HG03103 (cell line): ENCODE data around the gene VAV3.

Source experiments
- ATAC-seq: cut with Tn5 transposase; IDR thresholded peaks from one replicate; pipeline ENCODE4 v1.9.1; 2021; ENCODE audit warnings: low read depth; ENCODE audit not compliant: unreplicated experiment

The VAV3 gene

DNA sequence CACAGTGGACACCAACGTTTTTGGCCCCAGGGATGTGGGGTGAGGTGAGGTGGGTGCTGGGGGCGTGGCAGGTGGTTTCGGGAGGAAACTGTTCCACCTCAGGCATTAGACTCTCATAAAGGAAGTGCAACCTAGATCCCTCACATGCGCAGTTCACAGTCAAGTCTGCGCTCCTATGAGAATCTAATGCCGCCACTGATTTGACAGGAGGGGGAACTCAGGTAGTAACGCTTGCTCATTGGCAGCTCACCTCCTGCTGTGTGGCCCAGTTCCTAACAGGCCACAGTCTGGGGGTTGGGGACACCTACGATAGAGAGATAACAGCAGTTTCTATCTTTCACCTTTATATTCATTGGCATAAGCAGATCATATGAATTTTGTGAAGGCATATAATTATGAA is 347.1 kb downstream of the VAV3 start:
- no peak for ATAC-seq

DNA sequence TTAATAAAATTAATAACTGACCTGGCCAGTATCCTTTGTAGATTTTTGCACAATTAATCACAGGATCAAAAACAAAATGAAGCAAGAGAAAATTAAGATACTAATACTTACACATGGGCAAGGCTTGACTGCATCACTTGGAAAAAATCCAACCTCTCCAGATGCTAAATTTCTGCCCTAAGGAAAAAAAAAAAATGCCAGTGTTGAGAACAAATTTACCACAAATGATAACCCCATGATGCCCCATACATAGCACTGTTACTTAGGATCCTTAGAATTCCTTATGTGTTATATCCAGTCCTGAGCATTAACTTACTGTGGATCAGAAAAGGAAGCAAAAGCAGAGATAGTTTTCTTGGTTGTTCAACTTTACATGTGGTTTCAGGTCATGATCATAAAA is 347.5 kb downstream of the VAV3 start:
- ATAC-seq, result no peak

DNA sequence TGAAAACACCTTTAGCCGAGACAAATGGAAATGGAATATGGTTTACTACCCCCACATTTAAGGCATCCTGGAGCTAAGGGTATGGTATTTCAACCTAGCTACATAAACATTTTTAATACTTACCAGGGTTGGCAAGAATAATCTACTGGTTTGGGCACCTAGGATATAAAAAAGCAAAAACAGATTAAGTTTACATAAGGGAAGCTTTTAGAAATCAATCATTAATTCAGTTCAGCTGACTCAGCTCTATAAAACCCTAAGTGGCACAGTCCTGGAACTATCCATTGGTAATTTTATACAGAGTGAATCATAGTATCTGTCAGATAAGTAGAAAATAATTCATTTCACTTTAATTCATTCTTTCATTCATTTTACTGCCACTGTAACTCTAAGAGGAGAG is 355.2 kb downstream of the VAV3 start:
- no peak for ATAC-seq

DNA sequence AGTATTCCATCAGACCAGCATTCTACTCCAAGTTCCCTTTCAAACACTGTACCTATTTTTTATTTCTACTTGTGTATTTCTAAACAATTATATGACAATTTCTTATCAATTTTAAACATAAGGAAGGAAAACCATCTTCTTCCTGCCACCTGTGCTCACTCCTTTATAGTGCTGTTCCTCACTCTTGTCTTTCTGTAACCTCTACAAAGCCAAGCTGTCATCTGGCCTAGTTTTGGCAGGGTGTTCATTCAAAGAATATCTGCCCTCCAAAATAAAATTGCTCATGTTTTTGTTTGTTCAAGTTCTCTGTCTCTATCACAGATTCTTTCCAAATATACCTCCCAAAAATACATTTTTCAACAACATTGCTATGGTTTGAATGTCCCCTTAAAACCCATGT is 360.2 kb downstream of the VAV3 start:
- ATAC-seq, result no peak

DNA sequence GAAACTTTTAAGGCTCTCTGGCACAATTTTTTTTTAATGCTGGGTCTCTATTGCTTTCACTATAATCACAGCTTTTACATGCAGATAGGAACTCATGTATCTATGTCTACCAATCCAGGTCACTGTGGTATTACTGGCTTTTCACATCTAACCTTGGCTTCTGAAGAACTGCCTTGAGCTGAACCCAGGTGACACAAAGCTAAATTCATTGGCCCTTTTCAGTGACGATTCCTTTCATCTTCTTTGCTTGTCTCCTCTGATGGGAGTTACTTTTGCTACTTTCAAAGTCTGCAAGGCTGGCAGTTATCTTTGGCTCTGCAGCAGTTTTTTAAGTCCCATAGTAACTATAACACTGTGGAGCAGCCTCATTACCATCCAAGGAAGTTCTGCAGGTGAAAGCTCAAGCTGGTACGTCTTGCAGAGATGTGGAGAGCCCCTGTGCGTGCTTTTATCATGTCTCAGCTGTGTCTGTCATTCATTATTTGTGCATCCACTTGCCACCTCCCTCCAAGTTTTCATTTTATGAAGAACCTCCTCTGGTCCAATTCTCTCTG is 364.3 kb downstream of the VAV3 start:
- no peak for ATAC-seq

DNA sequence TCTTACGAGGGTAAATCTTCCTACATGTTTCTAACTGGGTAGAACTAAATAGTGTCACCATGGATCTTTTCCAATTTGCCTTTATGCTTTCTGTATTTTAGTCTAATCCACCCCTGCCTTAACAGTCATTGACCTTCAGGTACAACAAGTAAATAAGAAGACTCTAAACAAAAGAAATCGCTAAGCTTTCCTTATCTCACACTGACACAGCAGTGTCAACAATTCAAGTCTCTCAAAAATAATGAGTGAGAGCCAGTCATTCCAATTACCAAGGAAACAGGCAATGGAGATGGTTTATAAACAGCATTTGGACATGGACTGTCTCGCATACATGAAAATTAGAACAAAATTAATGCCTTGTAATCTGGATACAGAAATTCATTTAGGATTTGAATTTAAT is 365.8 kb downstream of the VAV3 start:
- ATAC-seq, result no peak

DNA sequence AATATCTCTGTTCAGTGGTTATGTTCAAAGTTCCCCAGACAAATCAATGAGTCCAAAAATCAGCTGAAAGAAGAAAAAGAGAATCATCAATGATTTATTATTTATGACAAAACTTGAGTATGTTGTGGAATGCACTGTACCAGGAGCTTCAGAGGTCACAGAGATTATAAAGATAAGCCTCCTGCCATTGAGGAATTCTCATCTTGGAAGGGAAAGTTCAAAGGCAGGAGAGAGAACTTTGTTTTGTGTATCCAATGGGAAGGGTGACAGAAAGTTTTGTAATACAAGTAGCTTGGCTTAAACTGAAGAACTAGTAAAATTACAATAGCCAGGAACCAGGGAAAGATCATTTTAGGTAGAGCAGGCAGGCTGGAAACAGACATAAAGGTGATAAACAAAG is 367.7 kb downstream of the VAV3 start:
- ATAC-seq, result no peak

DNA sequence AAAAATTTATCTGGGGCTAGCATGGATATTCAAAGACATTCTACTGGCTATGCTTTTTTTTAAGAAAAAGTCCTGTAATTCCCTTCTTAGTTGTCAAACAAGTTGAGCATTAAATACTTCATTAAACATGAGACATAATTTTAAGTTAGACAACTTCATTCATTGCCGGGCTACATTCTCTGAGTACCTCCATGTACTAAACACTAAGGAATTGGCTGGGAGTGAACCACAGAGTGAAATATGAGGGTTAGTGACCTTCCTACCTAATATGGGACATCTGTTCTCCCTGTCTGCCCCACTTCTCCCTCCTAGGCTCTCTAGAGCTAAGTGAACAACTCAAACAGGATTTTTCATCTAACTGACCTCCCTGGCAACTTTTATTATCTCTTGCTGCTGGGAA is 370.4 kb downstream of the VAV3 start:
- ATAC-seq, result no peak

DNA sequence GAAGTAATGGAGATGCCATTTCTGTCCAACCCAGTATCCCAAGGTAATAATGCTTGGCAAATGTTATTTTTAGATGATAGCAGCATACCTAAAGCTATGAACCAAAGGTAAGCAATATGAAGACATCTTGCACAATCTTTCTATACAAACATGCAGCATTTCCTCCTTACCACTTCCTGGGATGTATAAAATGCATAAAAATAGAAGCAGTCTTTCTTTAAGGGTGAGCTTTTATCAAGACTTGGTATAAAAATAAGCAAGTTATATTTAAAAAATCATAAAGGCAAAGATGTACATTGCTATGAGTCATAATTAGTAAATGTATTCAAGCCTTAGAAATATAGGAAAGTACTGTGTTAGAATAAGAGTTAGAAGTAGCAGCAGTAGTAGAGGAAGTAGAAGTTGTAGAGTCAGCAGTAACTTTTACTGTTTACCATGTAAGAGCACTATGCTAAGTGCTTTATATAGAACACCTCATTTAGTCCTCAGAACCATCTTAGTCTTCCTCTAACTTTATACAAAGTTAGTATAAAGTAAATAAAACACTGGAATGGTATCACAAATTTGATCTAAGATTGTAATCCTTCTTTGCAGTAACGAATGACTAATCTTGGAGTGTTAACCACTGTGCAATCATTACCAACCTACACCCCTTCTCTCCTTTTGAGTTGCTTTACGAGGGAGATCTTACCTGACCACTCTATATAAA is 371.3 kb downstream of the VAV3 start:
- no peak for ATAC-seq

DNA sequence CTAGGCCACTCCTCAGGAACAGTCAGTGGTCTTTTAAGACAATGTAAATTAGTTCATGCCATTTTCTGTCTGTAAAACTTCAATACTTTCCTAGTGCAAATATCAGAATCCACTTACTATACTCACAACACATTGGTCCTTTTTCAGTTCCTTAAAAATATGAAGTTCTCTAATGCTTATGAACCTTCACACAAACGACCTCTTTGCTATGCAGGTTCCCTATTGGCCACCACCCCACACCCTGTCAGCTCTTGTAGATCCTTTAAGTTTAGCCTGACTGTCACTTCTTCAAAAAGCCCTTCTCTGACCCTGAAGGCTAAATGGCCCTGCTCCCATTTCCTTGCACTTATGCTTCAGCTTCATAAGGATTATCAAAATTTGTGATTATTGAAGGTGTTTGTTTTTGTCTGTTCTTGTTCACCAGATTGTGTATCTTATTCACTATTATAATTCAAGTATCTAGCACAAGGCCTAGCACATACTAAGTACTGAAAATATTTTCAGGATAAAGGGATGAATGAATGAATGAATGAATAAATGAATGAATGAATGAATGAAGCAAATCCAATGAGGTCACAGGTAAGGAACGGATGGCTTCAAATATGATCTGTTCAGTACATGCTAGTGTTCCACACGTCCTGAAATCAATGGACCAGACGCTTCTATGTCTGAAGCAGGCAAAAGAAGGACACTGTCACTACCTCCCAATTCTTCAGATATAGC is 373.9 kb downstream of the VAV3 start:
- peak; percentile 85 for ATAC-seq

DNA sequence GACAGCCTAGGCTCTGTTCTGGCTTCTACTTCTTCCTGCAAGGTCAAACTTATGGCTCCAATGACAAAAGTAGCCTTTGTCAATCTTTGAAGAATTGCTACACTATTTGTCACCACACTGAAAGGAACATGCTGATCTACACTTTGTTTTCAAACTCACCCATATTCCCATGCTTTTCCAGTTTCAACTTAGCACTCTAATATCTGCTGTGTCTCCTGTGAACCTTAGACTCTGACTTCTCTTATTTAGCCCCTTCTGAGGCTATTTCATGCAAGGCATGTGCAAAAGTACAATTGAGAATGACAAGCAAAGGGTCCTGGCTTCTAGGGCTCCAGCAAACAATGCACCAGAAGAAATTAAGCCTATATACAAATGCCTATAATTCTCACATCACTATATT is 374.9 kb downstream of the VAV3 start:
- ATAC-seq, result no peak

DNA sequence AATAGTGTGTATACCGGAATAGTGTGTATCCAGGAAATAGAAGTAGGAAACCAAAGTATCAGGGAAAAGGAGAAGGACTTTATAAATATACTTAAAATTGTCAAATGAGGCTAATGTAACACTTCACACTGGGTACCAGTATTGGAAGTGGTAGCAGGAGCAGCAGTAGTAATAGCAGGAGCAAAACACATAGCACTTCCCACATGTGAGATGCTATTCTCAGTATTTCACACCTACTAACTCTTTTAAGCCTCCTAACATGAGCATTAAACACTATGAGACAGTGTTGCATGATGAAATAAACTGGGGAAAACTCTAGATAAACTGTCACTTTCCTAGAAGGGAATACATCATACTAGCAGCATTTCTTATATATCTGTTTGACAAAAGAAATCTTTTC is 376.7 kb downstream of the VAV3 start:
- ATAC-seq, result no peak

DNA sequence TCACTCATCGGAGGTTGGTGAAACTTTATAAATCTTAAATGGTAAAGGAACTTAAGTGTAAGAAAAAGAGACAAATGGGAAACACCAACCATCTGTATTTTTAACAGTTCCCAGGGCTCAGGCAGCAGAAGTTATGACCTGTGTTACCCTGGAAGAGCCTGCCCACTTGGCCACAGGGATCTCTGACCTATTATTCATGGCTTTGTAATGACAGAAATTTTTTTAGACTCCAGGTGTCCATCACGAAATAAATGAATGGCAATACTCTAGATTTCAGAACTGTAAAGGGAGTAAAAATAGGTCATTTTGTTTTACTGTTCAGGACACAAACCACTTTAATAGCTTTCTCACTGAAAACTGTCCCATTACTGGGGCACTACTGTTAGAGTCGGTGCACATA is 389.8 kb downstream of the VAV3 start:
- no peak for ATAC-seq

DNA sequence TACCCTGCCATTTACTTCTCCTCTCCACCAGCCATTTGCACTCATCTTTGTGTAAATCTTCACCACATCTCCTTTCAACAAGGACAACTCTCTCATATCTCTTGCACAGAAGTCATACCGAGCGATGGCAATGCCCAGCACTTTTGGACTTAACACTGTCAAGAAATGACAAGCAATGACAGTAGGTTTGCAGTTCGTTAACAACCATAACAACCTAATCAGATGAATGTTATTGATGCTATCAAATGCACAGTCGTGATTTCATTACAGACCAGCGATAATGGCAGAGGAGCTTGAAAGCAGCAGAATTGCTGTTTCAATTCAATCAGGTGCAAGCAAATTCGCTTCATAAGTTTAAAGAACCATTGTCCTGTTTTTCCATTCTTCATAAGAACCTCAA is 390.9 kb downstream of the VAV3 start:
- ATAC-seq, result no peak

DNA sequence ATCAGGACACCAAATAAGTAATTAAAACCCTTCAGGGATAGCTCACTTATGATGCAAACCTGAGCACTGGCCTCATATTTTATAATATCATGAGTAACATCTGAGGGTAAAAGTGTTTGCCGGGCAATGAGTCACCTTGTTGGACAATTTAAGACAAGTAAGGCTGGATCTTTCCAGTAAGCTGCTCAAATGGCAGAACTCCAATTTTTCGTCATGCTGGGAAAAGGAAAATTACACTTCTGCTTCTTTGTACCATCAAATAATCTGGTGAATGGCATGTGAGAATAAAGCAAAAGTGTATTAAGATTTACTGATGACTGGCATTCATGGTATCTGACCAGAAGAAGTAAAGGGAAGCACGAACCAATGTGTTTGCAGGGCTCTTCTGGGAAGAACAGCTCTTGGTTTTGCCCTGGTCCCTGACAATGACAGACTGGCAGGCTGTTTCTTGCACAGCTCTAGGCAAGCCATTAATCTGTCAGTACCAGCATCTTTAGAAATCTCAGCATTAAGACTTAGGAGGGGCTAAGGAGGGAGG is 392.2 kb downstream of the VAV3 start:
- no peak for ATAC-seq

DNA sequence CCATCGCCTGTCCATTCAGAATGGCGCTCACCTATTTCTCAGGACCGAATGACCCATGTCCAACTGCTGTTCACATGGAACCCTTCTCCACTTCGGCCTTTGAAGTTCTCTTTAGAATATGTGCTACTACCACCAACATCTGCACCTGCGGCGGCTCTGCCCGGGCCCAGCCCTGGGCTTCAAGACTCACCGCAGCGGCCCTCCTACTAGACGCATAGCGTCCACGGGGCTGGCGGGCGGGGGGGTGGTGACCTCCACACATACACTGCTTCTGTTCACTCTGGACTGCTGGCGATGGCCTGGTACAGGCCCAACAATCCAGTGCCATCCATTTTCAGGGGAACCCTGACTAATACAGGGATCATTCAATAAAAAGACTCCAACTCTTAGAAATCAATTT is 394.2 kb downstream of the VAV3 start:
- no peak for ATAC-seq

DNA sequence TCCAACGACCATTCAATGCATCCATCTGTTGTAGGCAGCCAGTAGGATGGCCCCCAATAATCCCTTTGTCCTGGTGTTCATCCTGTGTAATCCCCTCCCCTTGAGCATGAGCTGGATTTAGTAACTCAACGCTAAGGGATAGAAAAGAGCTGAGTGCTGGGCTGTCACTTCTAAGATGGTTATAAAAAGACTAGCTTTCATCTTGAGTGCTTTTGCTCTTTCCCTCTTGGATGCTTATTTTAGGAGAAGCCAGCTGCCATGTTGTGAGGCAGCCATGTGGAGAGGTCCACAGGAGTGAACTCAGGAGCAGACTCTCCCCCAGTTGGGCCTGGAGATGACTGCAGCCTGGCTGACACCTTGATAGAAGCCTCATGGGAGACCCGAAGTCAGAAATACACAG is 401.5 kb downstream of the VAV3 start:
- no peak for ATAC-seq

DNA sequence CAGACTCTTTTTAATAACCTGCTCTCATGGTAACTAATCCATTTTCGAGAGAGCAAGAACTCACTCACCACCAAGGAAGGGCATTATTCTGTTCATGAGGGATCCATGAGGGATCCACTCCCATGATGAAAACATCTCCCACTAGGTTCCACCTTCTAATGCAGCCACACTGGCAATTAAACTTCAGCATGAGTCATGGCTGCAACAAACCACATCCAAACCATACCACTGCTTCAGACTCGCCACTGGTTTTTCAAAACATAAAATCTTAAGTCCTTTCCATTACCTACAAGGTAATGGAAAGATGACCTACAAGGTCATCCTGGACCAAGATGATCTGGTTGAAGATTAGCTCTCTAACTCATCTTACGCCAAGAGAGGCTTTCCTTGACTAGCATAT is 405.1 kb downstream of the VAV3 start:
- no peak for ATAC-seq

DNA sequence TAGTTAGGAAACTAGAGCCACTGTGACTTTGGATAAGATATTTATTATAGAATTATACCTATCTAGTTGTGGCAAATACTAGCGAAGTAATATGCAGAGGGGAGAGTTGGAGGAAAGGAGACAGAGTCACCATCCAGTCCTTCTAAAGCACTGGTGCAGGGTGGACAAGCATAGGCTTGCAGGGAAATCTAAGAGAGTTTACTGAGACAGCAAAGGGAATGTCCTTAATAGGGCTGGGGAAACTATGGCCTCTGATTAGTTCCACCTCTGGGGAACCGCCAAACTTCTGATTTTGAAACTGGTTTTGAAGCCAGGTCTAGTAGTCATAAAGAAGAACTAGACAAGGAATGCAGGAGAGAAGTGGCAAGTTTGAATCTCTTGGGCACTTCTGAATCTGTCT is 407.9 kb downstream of the VAV3 start:
- no peak for ATAC-seq

DNA sequence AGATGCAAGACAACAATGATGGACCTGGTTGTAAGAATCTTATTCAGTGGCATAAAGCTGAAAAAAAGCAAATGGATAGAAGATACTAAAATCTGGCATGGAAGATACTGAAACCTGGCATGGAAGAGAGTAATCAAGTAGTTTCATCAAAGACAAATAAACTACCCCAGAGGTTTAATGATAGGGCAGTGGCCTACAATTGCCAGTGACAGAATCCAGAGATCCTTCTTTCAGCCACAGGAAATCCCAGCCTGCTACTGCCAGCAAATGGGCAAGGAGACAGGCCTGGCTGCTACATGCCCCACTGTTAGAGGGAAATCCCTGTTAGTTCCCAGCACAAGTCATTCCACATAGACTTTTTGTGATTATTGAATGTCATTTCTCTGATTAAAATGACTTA is 409.4 kb downstream of the VAV3 start:
- ATAC-seq, result no peak

DNA sequence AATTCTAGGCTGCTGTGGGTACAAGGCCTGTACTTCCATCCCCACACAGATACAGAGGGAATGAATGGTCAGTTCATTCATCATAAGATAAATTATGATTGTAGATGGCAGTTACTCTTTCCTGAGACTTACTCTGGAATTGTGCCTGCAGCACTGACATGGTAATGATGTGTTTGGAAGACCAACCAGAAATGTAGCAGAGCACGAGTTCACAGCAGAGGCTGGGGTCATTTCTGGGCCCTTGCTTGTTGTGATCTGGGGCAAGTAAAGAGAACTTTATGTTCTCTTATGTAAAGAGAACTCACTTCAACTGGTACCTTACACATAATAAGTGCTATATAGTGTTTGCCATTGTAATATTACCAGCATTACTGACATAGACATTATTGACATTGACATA is 412.2 kb downstream of the VAV3 start:
- no peak for ATAC-seq

DNA sequence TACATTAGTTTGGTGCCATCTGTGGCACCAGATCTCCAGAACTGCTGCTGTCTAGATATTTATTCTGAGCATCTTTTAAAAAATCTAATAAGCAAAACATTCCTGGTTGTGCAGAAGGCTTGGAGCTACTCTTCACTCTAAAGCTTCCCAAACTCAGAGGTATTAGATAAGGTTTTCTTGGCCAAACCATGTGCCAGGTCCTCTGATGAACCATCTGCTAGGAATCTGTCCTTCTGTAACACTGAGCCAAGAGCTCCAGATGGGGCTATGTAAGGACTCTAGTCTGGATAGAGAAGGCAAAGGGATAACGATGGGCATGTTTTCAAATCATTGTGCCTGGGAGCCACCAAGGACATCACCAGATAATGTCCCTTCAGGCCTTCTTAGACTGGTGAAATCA is 413.5 kb downstream of the VAV3 start:
- no peak for ATAC-seq
